ENCODE measurements around the gene SYK.

GRCh38 chr9:90770182-90770738 is 31.4 kb upstream of the SYK start:
- TF ChIP-seq POLR2A (IDR thresholded peaks at IDR 0.05; ENCODE audit: low read depth, low read length) = no peak
- no peak for TF ChIP-seq POLR2AphosphoS5 (IDR thresholded peaks at IDR 0.05; ENCODE audit: low read depth, low read length)
- no peak for TF ChIP-seq TAF1 (IDR thresholded peaks at IDR 0.05; ENCODE audit: low read depth, low read length)
- TF ChIP-seq PAX5 (IDR thresholded peaks at IDR 0.05; ENCODE audit: insufficient read depth, low read length, severe bottlenecking) = no peak

All from GM12891 (cell line).